Activated CD8-positive, alpha-beta memory T cell treated with anti-CD3 and anti-CD28 coated beads for 4 hours (primary cell): ENCODE data around the gene ZNF302.
"Not testable (repeated sequence)": the region's sequence is repeated elsewhere in the genome, so short reads cannot be mapped to it uniquely, and the experiment has no call there.

ENCODE experiments used
- DNase-seq, 2 donors: peaks; one replicate each; pipeline ENCODE4 v3.0.0-alpha.2; 2020; ENCODE audit warnings: low read depth in 2 of 2

ZNF302 gene

GRCh38 chr19:34671972-34672371 is 5.5 kb upstream of the ZNF302 start:
- DNase-seq, result no peak

GRCh38 chr19:34673590-34673989 is 3.9 kb upstream of the ZNF302 start:
- DNase-seq, result no peak

GRCh38 chr19:34675250-34675649 is 2.2 kb upstream of the ZNF302 start:
- no peak for DNase-seq

GRCh38 chr19:34675919-34676318 is 1.6 kb upstream of the ZNF302 start:
- DNase-seq, result no peak

GRCh38 chr19:34676697-34677385 is 637 bp upstream of the ZNF302 start, which contains the start of gene SCGB2B2:
Gene SCGB2B2, minus strand, starts transcription at chr19:34677159. Its CDS starts 82,596 bp downstream, at chr19:34594563.
- peak in 1 of 2 donors; percentile 66 for DNase-seq

GRCh38 chr19:34678085-34678412 is 571 bp downstream of the ZNF302 start:
- no peak for DNase-seq

- no peak for DNase-seq
Measured at GRCh38 chr19:34678421-34678820, 943 bp downstream of the ZNF302 start.

- no peak for DNase-seq
Measured at GRCh38 chr19:34681478-34681877, 4.0 kb downstream of the ZNF302 start.

GRCh38 chr19:34685266-34685665 is 7.8 kb downstream of the ZNF302 start:
- DNase-seq, result not testable (repeated sequence)

GRCh38 chr19:34686455-34686854 is 9.0 kb downstream of the ZNF302 start:
- DNase-seq, result no peak

- no peak for DNase-seq
Measured at GRCh38 chr19:34687348-34687747, 9.9 kb downstream of the ZNF302 start.

GRCh38 chr19:34688592-34688991 is 11.1 kb downstream of the ZNF302 start:
- no peak for DNase-seq

GRCh38 chr19:34690372-34690771 is 12.9 kb downstream of the ZNF302 start:
- no peak for DNase-seq

- no peak for DNase-seq
Measured at GRCh38 chr19:34692549-34692948, 15.1 kb downstream of the ZNF302 start.

- no peak for DNase-seq
Measured at GRCh38 chr19:34707661-34708060, 30.2 kb downstream of the ZNF302 start.

- DNase-seq, result no peak
Measured at GRCh38 chr19:34711890-34712289, 34.4 kb downstream of the ZNF302 start.

GRCh38 chr19:34712395-34713261 is 35.1 kb downstream of the ZNF302 start:
- DNase-seq, result peak in 1 of 2 donors; percentile 39

GRCh38 chr19:34713262-34713637 is 35.8 kb downstream of the ZNF302 start:
- DNase-seq, result no peak

GRCh38 chr19:34715357-34715756 is 37.9 kb downstream of the ZNF302 start:
- DNase-seq, result no peak

- no peak for DNase-seq
Measured at GRCh38 chr19:34722353-34722752, 44.9 kb downstream of the ZNF302 start.

GRCh38 chr19:34725400-34725799 is 47.9 kb downstream of the ZNF302 start:
- DNase-seq, result no peak

GRCh38 chr19:34731019-34731829 is 53.7 kb downstream of the ZNF302 start:
- no peak for DNase-seq
